OCI-LY3 (cell line): ENCODE data around the gene AQP12A.

Experiments
- EZH2phosphoT487 ChIP-seq: fragments of 200-600 bp; shearing (Covaris generic); IDR thresholded peaks from 2 replicates; pipeline ENCODE4 v1.6.1; 2018; ENCODE audit warnings: antibody characterized with exemption, mixed run types, low read depth
- TF ChIP-seq, protein P1 (sequence below): fragments of 200-600, 300-600 bp; sonication (generic); IDR thresholded peaks from 2 replicates; pipeline ENCODE4 v1.5.1; 2014; ENCODE audit warnings: antibody characterized with exemption, low read length, low read depth

DNA sequence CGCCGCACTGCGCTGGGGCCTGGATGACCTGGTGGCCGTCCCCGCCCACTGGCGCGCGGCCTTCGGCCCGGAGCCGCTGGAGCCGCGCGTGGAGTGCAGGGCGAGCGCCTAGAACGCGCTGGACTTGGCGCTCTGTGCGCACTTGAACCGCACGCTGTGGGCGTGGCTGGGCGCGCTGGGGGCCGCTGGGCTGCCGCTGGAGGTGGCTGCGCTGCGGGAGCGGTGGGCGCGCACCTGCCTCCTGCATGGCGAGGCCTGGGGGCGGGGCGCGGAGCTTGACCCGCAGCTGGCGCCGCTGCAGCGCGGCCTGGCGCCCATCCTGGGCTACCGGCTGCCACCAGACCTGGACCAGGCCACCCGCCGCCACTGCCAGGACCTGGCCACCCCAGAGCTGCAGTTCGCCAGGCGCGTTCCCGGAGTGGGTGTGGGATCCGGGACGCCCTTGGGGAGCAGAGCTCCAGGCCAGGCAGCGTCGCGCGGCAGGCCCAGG is 18.9 kb upstream of the AQP12A start:
- TF ChIP-seq, protein P1, sequence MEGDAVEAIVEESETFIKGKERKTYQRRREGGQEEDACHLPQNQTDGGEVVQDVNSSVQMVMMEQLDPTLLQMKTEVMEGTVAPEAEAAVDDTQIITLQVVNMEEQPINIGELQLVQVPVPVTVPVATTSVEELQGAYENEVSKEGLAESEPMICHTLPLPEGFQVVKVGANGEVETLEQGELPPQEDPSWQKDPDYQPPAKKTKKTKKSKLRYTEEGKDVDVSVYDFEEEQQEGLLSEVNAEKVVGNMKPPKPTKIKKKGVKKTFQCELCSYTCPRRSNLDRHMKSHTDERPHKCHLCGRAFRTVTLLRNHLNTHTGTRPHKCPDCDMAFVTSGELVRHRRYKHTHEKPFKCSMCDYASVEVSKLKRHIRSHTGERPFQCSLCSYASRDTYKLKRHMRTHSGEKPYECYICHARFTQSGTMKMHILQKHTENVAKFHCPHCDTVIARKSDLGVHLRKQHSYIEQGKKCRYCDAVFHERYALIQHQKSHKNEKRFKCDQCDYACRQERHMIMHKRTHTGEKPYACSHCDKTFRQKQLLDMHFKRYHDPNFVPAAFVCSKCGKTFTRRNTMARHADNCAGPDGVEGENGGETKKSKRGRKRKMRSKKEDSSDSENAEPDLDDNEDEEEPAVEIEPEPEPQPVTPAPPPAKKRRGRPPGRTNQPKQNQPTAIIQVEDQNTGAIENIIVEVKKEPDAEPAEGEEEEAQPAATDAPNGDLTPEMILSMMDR: no peak
- no peak for TF ChIP-seq EZH2phosphoT487
